ENCODE measurements around the gene MAP7.

DNA sequence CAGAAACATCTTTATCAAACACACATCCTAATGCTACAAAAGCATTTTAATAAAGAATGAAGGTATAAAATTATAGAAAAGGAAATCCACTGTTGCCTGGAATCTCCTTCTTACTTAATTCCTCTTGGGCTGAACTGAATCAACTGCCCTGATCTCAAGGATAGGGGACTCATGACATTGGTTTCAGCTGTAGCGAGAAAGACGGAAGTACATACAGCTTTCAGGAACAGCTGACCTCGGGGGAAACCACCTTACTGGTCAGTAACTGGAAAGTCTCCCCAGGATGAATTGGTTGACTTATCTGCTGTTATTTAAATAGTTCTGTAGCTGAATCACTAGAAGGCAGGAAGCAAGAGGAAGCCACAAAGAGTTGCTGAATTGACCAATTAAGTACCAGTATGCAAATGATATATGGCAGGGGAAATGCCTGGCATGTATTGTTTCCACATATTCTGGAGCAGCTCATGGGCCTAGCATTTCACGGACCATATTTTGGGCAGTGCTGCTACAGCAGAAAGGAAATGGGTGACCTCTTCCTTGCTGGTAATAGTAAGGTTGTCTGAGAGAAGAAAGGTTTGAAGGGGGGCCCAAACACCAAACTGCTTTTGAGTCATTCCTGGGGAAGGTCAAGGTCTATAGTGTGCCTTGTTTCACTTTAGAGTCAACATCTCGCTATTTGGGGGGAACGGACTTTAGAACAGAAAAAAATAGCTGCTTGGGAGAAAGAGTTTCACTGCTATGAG, 43.7 kb upstream of the MAP7 start:
- TF ChIP-seq, protein P1, sequence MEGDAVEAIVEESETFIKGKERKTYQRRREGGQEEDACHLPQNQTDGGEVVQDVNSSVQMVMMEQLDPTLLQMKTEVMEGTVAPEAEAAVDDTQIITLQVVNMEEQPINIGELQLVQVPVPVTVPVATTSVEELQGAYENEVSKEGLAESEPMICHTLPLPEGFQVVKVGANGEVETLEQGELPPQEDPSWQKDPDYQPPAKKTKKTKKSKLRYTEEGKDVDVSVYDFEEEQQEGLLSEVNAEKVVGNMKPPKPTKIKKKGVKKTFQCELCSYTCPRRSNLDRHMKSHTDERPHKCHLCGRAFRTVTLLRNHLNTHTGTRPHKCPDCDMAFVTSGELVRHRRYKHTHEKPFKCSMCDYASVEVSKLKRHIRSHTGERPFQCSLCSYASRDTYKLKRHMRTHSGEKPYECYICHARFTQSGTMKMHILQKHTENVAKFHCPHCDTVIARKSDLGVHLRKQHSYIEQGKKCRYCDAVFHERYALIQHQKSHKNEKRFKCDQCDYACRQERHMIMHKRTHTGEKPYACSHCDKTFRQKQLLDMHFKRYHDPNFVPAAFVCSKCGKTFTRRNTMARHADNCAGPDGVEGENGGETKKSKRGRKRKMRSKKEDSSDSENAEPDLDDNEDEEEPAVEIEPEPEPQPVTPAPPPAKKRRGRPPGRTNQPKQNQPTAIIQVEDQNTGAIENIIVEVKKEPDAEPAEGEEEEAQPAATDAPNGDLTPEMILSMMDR (IDR thresholded peaks at IDR 0.05): no peak
- TF ChIP-seq POLR2A (IDR thresholded peaks at IDR 0.05): no peak

All from esophagus squamous epithelium (tissue), 4 donors.